Lower lobe of right lung (tissue), 2 donors: ENCODE results near the gene IGHMBP2. TPM values are rescaled to one million over a fixed set of nuclear protein-coding genes. Genes with fewer than 3 reads are reported as not detected.

ENCODE experiments used
- ATAC-seq, 2 donors: fragments of 200-7000 bp; cut with Tn5 transposase; one replicate each; pipeline ENCODE4 v1.9.1; 2020 to 2022; ENCODE audit warnings: mild to moderate bottlenecking in 2 of 2, moderate library complexity in 2 of 2
- DNase-seq: peaks from one replicate; pipeline ENCODE4 v3.0.0-alpha.2; 2020
- H3K27ac ChIP-seq: fragments of 200-600 bp; one replicate; pipeline ENCODE4 v1.8.0; 2022
- H3K27me3 ChIP-seq: fragments of 200-600 bp; one replicate; pipeline ENCODE4 v1.8.0; 2022; ENCODE audit warnings: low read depth
- H3K36me3 ChIP-seq: fragments of 200-600 bp; one replicate; pipeline ENCODE4 v1.8.0; 2022; ENCODE audit warnings: mild to moderate bottlenecking
- H3K4me1 ChIP-seq: fragments of 200-600 bp; one replicate; pipeline ENCODE4 v1.8.0; 2022
- H3K4me3 ChIP-seq: fragments of 200-600 bp; one replicate; pipeline ENCODE4 v1.8.0; 2022; ENCODE audit warnings: mild to moderate bottlenecking
- H3K9me3 ChIP-seq: fragments of 200-600 bp; one replicate; pipeline ENCODE4 v1.8.0; 2022
- CTCF ChIP-seq: fragments of 200-600 bp; IDR thresholded peaks from one replicate; pipeline ENCODE4 v1.8.0; 2022; ENCODE audit warnings: antibody characterized with exemption, mild to moderate bottlenecking
- intact Hi-C: fragments of 100-400 bp; cut with DNase I; formaldehyde crosslinking; loops from one replicate; pipeline ENCODE4 v1.11.0; 2022
- total RNA-seq: library from RNA; stranded (reverse); fragmentation: NEBNext Ultra II Directional; extraction: Animal tissue kit (Norgen Biotek cat#: 25700); gene quantifications from one replicate; pipeline ENCODE4 v1.2.1, GENCODE V29; 2021
- donor health status: DM: no; HTN: yes; CAD: no; lungs with severe emphysema.

IGHMBP2 gene
- total RNA-seq, 1 donor from 2014 or later = 18.8 TPM

- intact Hi-C loops = no loop called here
These were observed 35.4 kb upstream of the IGHMBP2 start for GRCh38 chr11:68868221-68868835.

GRCh38 chr11:68870470-68870869, 33.2 kb upstream of the IGHMBP2 start:
- Histone ChIP-seq H3K9me3 (no peaks in the 10 kb centered on the region), H3K27me3 (no peaks in the 10 kb centered on the region), H3K27ac (no peak overlapping the region), H3K36me3 (no peaks in the 10 kb centered on the region), H3K4me3 (peak overlapping the region; percentile 66), H3K4me1 (peaks cover 12% of the 10 kb centered on the region)
- peak; percentile 15 to 43 for ATAC-seq
- no peak for TF ChIP-seq CTCF
- intact Hi-C loops = no loop called here
- DNase-seq = no peak

More at GRCh38 chr11:68868221-68868835, 35.4 kb upstream of the IGHMBP2 start:
- Histone ChIP-seq H3K4me3 (no peak overlapping the region), H3K27ac (no peak overlapping the region), H3K4me1 (peaks cover 12% of the 10 kb centered on the region), H3K27me3 (no peaks in the 10 kb centered on the region), H3K36me3 (no peaks in the 10 kb centered on the region), H3K9me3 (peaks cover 8% of the 10 kb centered on the region)
- no peak for TF ChIP-seq CTCF
- no peak for DNase-seq
- no peak for ATAC-seq

GRCh38 chr11:68872216-68873003, 31.3 kb upstream of the IGHMBP2 start:
- Histone ChIP-seq H3K27ac (no peak overlapping the region), H3K4me1 (peaks cover 12% of the 10 kb centered on the region), H3K27me3 (no peaks in the 10 kb centered on the region), H3K4me3 (no peak overlapping the region), H3K9me3 (no peaks in the 10 kb centered on the region), H3K36me3 (no peaks in the 10 kb centered on the region)
- intact Hi-C loops = no loop called here
- no peak for TF ChIP-seq CTCF
- ATAC-seq = no peak
- no peak for DNase-seq

GRCh38 chr11:68878022-68878421, 25.7 kb upstream of the IGHMBP2 start:
- H3K27ac ChIP-seq = no peak overlapping the region
- H3K4me3 ChIP-seq = no peak overlapping the region
- H3K36me3 ChIP-seq = no peaks in the 10 kb centered on the region
- DNase-seq = no peak
- no peaks in the 10 kb centered on the region for H3K4me1 ChIP-seq
- H3K9me3 ChIP-seq = no peaks in the 10 kb centered on the region
- no peak for ATAC-seq
- no peaks in the 10 kb centered on the region for H3K27me3 ChIP-seq
- intact Hi-C loops = no loop called here
- TF ChIP-seq CTCF = no peak

- DNase-seq = no peak
- H3K27ac ChIP-seq = no peak overlapping the region
- TF ChIP-seq CTCF = no peak
- no peaks in the 10 kb centered on the region for H3K4me1 ChIP-seq
- no peaks in the 10 kb centered on the region for H3K36me3 ChIP-seq
- no peak for ATAC-seq
- H3K9me3 ChIP-seq = no peaks in the 10 kb centered on the region
- intact Hi-C loops = no loop called here
- no peak overlapping the region for H3K4me3 ChIP-seq
- H3K27me3 ChIP-seq = no peaks in the 10 kb centered on the region
These were observed 22.8 kb upstream of the IGHMBP2 start for GRCh38 chr11:68880851-68881250.
